Measurements from ENCODE around the gene PPP2R5E.
"Not testable (repeated sequence)": the region's sequence is repeated elsewhere in the genome, so short reads cannot be mapped to it uniquely, and the experiment has no call there.

The PPP2R5E gene

GRCh38 chr14:63543000-63543825 is at the start of gene PPP2R5E:
PPP2R5E (minus strand) TSS chr14:63543377; CDS start chr14:63539685, 3,692 bp downstream.
- DNase-seq: peak; percentile 69

- not testable (repeated sequence) for DNase-seq
Measured at GRCh38 chr14:63583046-63583445, 39.9 kb upstream of the PPP2R5E start.

- DNase-seq: no peak
Measured at GRCh38 chr14:63581491-63581890, 38.3 kb upstream of the PPP2R5E start.

- DNase-seq: no peak
Measured at GRCh38 chr14:63578300-63578699, 35.1 kb upstream of the PPP2R5E start.

GRCh38 chr14:63573581-63573980 is 30.4 kb upstream of the PPP2R5E start:
- no peak for DNase-seq

- DNase-seq: no peak
Measured at GRCh38 chr14:63565448-63565847, 22.3 kb upstream of the PPP2R5E start.

- no peak for DNase-seq
Measured at GRCh38 chr14:63564318-63564717, 21.1 kb upstream of the PPP2R5E start.

GRCh38 chr14:63563370-63564026 is 20.3 kb upstream of the PPP2R5E start:
- DNase-seq: no peak

- no peak for DNase-seq
Measured at GRCh38 chr14:63562405-63562804, 19.2 kb upstream of the PPP2R5E start.

- DNase-seq: no peak
Measured at GRCh38 chr14:63555572-63555971, 12.4 kb upstream of the PPP2R5E start.

- DNase-seq: no peak
Measured at GRCh38 chr14:63551332-63551731, 8.2 kb upstream of the PPP2R5E start.

GRCh38 chr14:63547798-63548335 is 4.7 kb upstream of the PPP2R5E start:
- no peak for DNase-seq

GRCh38 chr14:63545431-63545830 is 2.3 kb upstream of the PPP2R5E start:
- DNase-seq: no peak

- DNase-seq: no peak
Measured at GRCh38 chr14:63544591-63545299, 1.6 kb upstream of the PPP2R5E start.

- DNase-seq: no peak
Measured at GRCh38 chr14:63543826-63544406, 739 bp upstream of the PPP2R5E start.

GRCh38 chr14:63542231-63542999 is 762 bp downstream of the PPP2R5E start:
- no peak for DNase-seq

GRCh38 chr14:63535918-63536317 is 7.3 kb downstream of the PPP2R5E start:
- DNase-seq: no peak

GRCh38 chr14:63533474-63533873 is 9.7 kb downstream of the PPP2R5E start:
- DNase-seq: no peak

GRCh38 chr14:63524537-63525155 is 18.5 kb downstream of the PPP2R5E start:
- DNase-seq: no peak

- no peak for DNase-seq
Measured at GRCh38 chr14:63523735-63524426, 19.3 kb downstream of the PPP2R5E start.

- DNase-seq: not testable (repeated sequence)
Measured at GRCh38 chr14:63522511-63522910, 20.7 kb downstream of the PPP2R5E start.
